ENCODE data around the gene PTPRJ.

DNA sequence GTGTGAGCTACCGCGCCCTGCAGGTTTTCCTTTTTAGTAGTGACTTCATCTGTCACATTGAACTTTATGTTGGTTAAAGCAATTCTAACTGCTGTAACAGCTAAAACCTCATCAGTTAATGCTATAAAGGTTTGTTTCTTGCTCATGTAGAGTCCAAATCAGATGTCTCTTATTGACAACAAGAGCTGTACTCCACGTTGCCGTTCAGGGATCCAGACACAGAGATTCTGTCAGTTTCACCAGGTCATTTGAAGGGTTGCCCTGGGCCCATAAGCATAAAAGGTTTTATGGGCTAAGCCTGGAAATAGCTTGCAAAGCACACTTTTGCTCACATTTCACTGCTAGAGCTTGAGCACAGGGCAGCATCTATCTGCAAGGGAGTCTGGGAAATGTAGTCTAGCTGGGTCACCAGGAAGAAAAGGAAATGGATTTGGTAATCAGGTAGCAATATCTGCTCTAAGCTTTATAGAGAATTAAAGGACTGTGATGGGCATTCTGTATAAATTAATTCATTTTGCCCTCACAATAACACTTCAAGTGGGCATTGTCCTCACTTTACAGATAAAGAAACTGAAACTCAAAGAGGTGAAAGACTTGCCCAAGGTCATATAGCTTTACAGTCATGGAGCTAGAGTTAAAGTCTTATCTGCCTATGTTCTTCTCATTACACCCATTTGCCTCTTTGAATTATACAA, 25.2 kb upstream of the PTPRJ start:
- TF ChIP-seq NONO (IDR thresholded peaks at IDR 0.05) (no peak), NONO (CRISPR knock-in tag; conservative IDR thresholded peaks at IDR 0.05) (no peak), EZH2 (conservative IDR thresholded peaks at IDR 0.05; ENCODE audit: low read depth, low read length) (no peak), ZNF136 (CRISPR knock-in tag; IDR thresholded peaks at IDR 0.05; ENCODE audit: low read depth) (no peak), ZNF260 (CRISPR knock-in tag; IDR thresholded peaks at IDR 0.05; ENCODE audit: borderline replicate concordance, low read depth) (no peak), ZNF138 (CRISPR knock-in tag; IDR thresholded peaks at IDR 0.05; ENCODE audit: low read depth) (no peak), HNF4G (IDR thresholded peaks at IDR 0.05; ENCODE audit: borderline replicate concordance, low read depth, low read length) (no peak), HNF4G (CRISPR knock-in tag; IDR thresholded peaks at IDR 0.05; ENCODE audit: borderline replicate concordance, low read depth) (no peak), ZFP36 (IDR thresholded peaks at IDR 0.05; ENCODE audit: borderline replicate concordance, low read depth, low read length, partially characterized antibody) (no peak), TP53 (CRISPR knock-in tag; conservative IDR thresholded peaks at IDR 0.05) (no peak), TCF7 (IDR thresholded peaks at IDR 0.05; ENCODE audit: low read depth) (no peak), POLR2AphosphoS5 (IDR thresholded peaks at IDR 0.05; ENCODE audit: low read depth, low read length) (no peak)
- TF ChIP-seq, protein P1, sequence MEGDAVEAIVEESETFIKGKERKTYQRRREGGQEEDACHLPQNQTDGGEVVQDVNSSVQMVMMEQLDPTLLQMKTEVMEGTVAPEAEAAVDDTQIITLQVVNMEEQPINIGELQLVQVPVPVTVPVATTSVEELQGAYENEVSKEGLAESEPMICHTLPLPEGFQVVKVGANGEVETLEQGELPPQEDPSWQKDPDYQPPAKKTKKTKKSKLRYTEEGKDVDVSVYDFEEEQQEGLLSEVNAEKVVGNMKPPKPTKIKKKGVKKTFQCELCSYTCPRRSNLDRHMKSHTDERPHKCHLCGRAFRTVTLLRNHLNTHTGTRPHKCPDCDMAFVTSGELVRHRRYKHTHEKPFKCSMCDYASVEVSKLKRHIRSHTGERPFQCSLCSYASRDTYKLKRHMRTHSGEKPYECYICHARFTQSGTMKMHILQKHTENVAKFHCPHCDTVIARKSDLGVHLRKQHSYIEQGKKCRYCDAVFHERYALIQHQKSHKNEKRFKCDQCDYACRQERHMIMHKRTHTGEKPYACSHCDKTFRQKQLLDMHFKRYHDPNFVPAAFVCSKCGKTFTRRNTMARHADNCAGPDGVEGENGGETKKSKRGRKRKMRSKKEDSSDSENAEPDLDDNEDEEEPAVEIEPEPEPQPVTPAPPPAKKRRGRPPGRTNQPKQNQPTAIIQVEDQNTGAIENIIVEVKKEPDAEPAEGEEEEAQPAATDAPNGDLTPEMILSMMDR (CRISPR knock-in tag; IDR thresholded peaks at IDR 0.05): no peak
- TF ChIP-seq, protein P2, sequence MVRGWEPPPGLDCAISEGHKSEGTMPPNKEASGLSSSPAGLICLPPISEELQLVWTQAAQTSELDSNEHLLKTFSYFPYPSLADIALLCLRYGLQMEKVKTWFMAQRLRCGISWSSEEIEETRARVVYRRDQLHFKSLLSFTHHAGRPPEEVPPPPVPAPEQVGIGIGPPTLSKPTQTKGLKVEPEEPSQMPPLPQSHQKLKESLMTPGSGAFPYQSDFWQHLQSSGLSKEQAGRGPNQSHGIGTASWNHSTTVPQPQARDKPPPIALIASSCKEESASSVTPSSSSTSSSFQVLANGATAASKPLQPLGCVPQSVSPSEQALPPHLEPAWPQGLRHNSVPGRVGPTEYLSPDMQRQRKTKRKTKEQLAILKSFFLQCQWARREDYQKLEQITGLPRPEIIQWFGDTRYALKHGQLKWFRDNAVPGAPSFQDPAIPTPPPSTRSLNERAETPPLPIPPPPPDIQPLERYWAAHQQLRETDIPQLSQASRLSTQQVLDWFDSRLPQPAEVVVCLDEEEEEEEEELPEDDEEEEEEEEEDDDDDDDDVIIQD (CRISPR knock-in tag; IDR thresholded peaks at IDR 0.05; ENCODE audit: low read depth): no peak
